Keratinocyte (primary cell): Measurements from ENCODE around the gene CD200R1L. TPM values are rescaled to one million over a fixed set of nuclear protein-coding genes. Genes with fewer than 3 reads are reported as not detected.

Source experiments
- DNase-seq: peaks from one replicate; pipeline ENCODE4 v3.0.0-alpha.2; 2011; ENCODE audit warnings: low read depth, missing footprints, low spot score
- FAIRE-seq: peaks from 2 replicates; lab custom pipeline; 2011; peaks lifted over from hg19 to GRCh38; lab: Jason Lieb, UNC
- H2AFZ ChIP-seq: 2 replicates; pipeline ENCODE4 v1.6.0; 2012; ENCODE audit warnings: low read length, control low read depth, inconsistent platforms; ENCODE audit not compliant: control insufficient read depth
- H3K27ac ChIP-seq: 2 replicates; pipeline ENCODE4 v1.5.1; 2011; ENCODE audit warnings: low read length; ENCODE audit not compliant: control insufficient read depth, insufficient read depth
- H3K27me3 ChIP-seq: 3 replicates; pipeline ENCODE4 v1.6.0; 2011; ENCODE audit warnings: low read length; ENCODE audit not compliant: control insufficient read depth, insufficient read depth; ENCODE audit errors: extremely low read depth
- H3K36me3 ChIP-seq, 2 experiments: 2 replicates in 1 of 2; 3 replicates in 1 of 2; pipeline ENCODE4 v1.5.1; 2011; ENCODE audit warnings: low read length in 2 of 2, mild to moderate bottlenecking in 1 of 2; ENCODE audit not compliant: control insufficient read depth in 2 of 2, insufficient read depth in 2 of 2; ENCODE audit errors: extremely low read depth in 1 of 2
- H3K4me1 ChIP-seq: 3 replicates; pipeline ENCODE4 v1.5.1; 2011; ENCODE audit warnings: low read length; ENCODE audit not compliant: control insufficient read depth, insufficient read depth; ENCODE audit errors: extremely low read depth
- H3K4me2 ChIP-seq: 3 replicates; pipeline ENCODE4 v1.6.0; 2011; ENCODE audit warnings: low read depth, low read length; ENCODE audit not compliant: control insufficient read depth, insufficient read depth; ENCODE audit errors: extremely low read depth
- H3K4me3 ChIP-seq, 3 experiments: fragments of 200-600 bp in 1 of 3; sonication (generic) in 1 of 3; 2 replicates in 2 of 3; 3 replicates in 1 of 3; pipeline ENCODE4 v1.5.1; 2011 to 2016; ENCODE audit warnings: low read length in 3 of 3, mild to moderate bottlenecking in 3 of 3, control low read depth in 2 of 3, inconsistent platforms in 1 of 3, low read depth in 1 of 3, mixed read lengths in 1 of 3, mixed run types in 1 of 3, moderate library complexity in 1 of 3; ENCODE audit not compliant: control insufficient read depth in 2 of 3, insufficient read depth in 2 of 3; ENCODE audit errors: extremely low read depth in 1 of 3
- H3K79me2 ChIP-seq: 2 replicates; pipeline ENCODE4 v1.6.0; 2012; ENCODE audit warnings: low read length; ENCODE audit not compliant: control insufficient read depth, insufficient read depth
- H3K9ac ChIP-seq: 3 replicates; pipeline ENCODE4 v1.6.0; 2011; ENCODE audit warnings: low read length; ENCODE audit not compliant: control insufficient read depth, insufficient read depth; ENCODE audit errors: extremely low read depth
- H3K9me1 ChIP-seq: 3 replicates; pipeline ENCODE4 v1.6.0; 2011; ENCODE audit warnings: low read length; ENCODE audit not compliant: control insufficient read depth, insufficient read depth; ENCODE audit errors: extremely low read depth
- H3K9me3 ChIP-seq: 2 replicates; pipeline ENCODE4 v1.5.1; 2012; ENCODE audit warnings: low read depth, low read length; ENCODE audit not compliant: control insufficient read depth
- H4K20me1 ChIP-seq: 3 replicates; pipeline ENCODE4 v1.6.0; 2011; ENCODE audit warnings: low read length; ENCODE audit not compliant: control insufficient read depth, insufficient read depth; ENCODE audit errors: extremely low read depth
- EZH2 ChIP-seq: IDR thresholded peaks from one replicate; pipeline ENCODE4 v1.6.1; 2012; ENCODE audit warnings: inconsistent platforms, mild to moderate bottlenecking, low read length, moderate library complexity
- dilution Hi-C: fragments of 300-500 bp; cut with MboI; formaldehyde crosslinking; loops from one replicate; pipeline ENCODE4 v1.7.0; 2020; ENCODE audit warnings: low sequenced_read_pairs; ENCODE audit not compliant: extremely low pct_ligation_motif_present
- polyA plus RNA-seq, 5 experiments: library from polyadenylated mRNA; depleted of rRNA in 3 of 5; stranded (reverse) in 3 of 5; stranded (forward) in 1 of 5; unstranded in 1 of 5; fragments of >200 nt; gene quantifications; 1 replicate in 1 of 5; 2 replicates in 3 of 5; 3 replicates in 1 of 5; pipeline versions ENCODE4 v1.2.1 to v1.2.3, GENCODE V29; 2011 to 2012; ENCODE audit warnings: missing spikeins in 2 of 5, low read depth in 1 of 5, low replicate concordance in 1 of 5
- TF ChIP-seq, protein P1 (sequence below), 3 experiments: IDR thresholded peaks in 1 of 3; conservative IDR thresholded peaks in 1 of 3; optimal IDR thresholded peaks in 1 of 3; 2 replicates in 2 of 3; 3 replicates in 1 of 3; pipeline versions ENCODE3 to v1.5.1; 2011; ENCODE audit warnings: low read length in 3 of 3, mild to moderate bottlenecking in 3 of 3, moderate library complexity in 2 of 3, control low read depth in 1 of 3, inconsistent platforms in 1 of 3; ENCODE audit not compliant: insufficient read depth in 2 of 3; ENCODE audit errors: extremely low read depth in 1 of 3

Gene CD200R1L
- polyA plus RNA-seq, 1 donor (not counting 4 experiments of a cell fraction or from before 2014, with no cell fraction given) = not detected

DNA sequence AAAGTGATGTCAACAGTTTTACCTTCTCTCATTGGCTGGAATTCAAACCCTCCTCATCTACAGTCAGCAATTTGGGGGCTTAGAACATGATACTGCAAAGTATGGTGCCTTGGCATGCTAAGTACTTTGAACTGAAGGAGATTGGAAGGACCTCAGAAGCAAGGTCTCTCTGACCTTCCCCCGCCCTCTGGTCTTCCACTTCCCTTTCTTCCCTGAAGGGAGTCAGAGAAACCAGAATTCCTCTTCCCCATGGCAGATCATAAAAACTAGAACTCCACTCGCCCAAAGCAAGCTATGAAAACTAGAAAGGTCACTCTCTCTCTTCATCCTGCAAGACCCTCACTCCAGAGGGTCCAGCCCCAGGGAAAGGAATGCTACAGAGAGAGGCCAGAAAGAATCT is 64.2 kb downstream of the CD200R1L start:
- H3K9me1 ChIP-seq = no peaks in the 10 kb centered on the region

DNA sequence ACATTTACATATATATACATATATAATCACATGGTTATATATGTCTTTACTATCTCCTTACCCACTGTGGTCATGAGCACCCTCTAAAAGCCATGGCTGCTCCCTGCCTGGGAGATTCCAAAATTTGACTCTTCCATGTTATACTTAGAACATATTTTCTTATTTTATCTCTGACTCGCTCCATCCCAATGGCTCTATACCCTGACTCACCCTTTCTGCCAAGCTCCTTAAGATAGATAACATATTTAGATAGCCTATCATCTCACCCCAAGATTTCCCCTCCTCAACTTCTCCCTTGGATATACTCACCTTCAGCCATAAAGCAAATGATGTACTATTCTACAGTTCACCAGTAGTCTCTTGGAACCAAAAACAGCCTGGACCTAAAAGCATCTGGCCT is 65.1 kb downstream of the CD200R1L start:
- Histone ChIP-seq H3K9me1 (no peaks in the 10 kb centered on the region), H3K27ac (no peak overlapping the region), H3K9ac (no peak overlapping the region), H4K20me1 (no peaks in the 10 kb centered on the region), H3K79me2 (no peaks in the 10 kb centered on the region), H2AFZ (no peak overlapping the region), H3K4me2 (no peak overlapping the region), H3K27me3 (no peaks in the 10 kb centered on the region), H3K9me3 (no peaks in the 10 kb centered on the region), H3K4me3 (no peak overlapping the region), H3K36me3 (no peaks in the 10 kb centered on the region), H3K4me1 (peaks cover 40% of the 10 kb centered on the region)
- dilution Hi-C loops = no loop called here
- no peak for TF ChIP-seq EZH2
- TF ChIP-seq, protein P1, sequence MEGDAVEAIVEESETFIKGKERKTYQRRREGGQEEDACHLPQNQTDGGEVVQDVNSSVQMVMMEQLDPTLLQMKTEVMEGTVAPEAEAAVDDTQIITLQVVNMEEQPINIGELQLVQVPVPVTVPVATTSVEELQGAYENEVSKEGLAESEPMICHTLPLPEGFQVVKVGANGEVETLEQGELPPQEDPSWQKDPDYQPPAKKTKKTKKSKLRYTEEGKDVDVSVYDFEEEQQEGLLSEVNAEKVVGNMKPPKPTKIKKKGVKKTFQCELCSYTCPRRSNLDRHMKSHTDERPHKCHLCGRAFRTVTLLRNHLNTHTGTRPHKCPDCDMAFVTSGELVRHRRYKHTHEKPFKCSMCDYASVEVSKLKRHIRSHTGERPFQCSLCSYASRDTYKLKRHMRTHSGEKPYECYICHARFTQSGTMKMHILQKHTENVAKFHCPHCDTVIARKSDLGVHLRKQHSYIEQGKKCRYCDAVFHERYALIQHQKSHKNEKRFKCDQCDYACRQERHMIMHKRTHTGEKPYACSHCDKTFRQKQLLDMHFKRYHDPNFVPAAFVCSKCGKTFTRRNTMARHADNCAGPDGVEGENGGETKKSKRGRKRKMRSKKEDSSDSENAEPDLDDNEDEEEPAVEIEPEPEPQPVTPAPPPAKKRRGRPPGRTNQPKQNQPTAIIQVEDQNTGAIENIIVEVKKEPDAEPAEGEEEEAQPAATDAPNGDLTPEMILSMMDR (optimal IDR thresholded peaks at IDR 0.05 in 1 of 3, IDR thresholded peaks at IDR 0.05 in 1 of 3, conservative IDR thresholded peaks at IDR 0.05 in 1 of 3; ENCODE audit: extremely low read depth in 1 of 3, insufficient read depth in 2 of 3, low read length in 3 of 3) = no peak
- DNase-seq (no peak), FAIRE-seq (no peak)

More for the DNA sequence above, 64.2 kb downstream of the CD200R1L start:
- Histone ChIP-seq H3K4me2 (no peak overlapping the region), H3K4me3 (no peak overlapping the region), H2AFZ (no peak overlapping the region), H3K9ac (no peak overlapping the region), H3K9me3 (no peaks in the 10 kb centered on the region), H3K4me1 (peaks cover 33% of the 10 kb centered on the region), H3K27me3 (no peaks in the 10 kb centered on the region), H3K27ac (no peak overlapping the region), H3K36me3 (no peaks in the 10 kb centered on the region), H4K20me1 (no peaks in the 10 kb centered on the region), H3K79me2 (no peaks in the 10 kb centered on the region)
- TF ChIP-seq, protein P1 (optimal IDR thresholded peaks at IDR 0.05 in 1 of 3, IDR thresholded peaks at IDR 0.05 in 1 of 3, conservative IDR thresholded peaks at IDR 0.05 in 1 of 3; ENCODE audit: extremely low read depth in 1 of 3, insufficient read depth in 2 of 3, low read length in 3 of 3) = no peak
- TF ChIP-seq EZH2 = no peak
- dilution Hi-C loops = no loop called here
- FAIRE-seq (no peak), DNase-seq (no peak)
